GM21737 (cell line): Measurements from ENCODE around the gene SLC26A1.

ENCODE experiments used
- ATAC-seq: cut with Tn5 transposase; IDR thresholded peaks from one replicate; pipeline ENCODE4 v1.9.1; 2021; ENCODE audit warnings: mild to moderate bottlenecking, moderate library complexity; ENCODE audit not compliant: unreplicated experiment

The SLC26A1 gene

DNA sequence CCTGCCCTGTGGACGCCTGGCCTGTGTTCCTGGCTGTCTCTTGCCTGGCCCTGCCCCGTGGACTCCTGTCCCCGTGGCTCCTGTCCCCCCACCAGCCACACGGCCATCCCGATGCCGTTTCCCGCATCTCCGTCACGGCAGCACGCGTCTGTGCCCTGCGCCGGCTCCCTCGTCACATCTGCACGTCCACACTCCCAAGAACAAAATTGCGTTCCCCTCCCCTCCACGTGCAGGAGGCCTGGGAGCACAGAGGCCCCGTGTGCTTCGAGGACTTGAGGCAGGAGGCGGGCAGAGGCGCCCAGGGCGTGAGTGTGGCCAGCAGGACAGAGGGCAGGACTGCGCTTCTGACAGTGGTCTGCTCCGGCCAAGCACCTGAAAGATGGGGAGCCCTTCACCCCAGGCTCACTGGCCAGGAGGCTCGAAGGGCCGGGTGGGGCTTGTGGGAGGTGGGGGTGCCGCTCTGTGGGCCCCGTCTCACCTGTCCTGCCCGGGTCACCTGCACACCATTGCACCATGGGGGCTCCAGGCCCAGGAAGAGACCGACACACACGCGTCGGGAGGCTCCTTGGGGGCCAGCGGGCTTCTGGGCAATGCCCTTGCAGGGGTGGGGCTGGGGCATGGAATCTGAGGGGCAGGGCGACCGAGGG lies 35.5 kb upstream of the SLC26A1 start:
- ATAC-seq, result no peak

DNA sequence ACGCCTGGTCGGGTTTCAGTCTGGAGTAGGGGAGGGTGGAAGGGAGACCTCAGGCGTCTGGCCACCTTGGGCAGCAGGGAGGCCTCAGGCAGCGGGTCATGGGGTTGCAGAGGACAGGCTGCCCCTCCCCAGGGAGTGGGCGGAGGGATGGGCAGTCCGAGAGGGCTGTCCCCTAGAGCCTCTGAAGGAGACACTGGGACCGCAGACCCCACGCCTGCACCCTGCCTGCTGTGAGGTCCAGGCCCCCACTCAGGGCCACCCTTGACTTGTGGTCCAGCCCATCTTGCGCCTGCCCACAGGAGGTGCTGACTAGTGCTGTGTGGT lies 34.7 kb upstream of the SLC26A1 start:
- ATAC-seq, result no peak

DNA sequence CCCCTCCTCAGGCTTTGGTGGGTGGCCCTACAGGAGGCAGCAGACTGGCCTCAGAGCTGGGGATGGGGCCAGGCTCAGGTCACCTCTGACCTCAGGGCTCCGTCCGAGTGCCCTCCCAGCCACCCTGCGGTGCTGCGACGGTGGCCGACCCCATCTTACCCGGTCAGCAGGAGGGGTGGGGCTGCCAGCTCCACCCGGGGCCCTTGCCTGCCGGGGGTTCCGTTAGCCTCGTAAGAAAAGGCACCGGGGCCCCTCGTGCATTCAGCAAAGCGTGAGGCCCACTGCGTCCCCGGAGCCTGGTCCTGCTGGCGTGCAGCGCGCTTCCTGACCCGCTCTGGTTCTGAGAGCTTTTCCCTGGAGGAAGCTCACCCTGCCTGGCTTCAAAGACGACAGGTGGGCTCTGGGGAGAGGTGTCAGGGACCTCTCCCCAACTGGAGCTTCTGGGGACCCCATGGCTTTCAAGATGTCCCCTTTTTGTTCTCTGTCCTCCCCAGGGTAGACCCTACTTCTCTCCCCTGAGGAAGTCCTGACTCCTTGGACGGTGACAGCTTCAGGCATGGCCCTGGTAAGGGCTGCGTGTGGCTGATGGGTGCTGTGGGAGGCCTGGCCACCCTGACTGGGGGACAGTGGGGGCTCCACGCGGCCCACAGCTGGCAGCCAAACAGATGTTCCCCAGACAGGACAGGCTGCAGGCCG lies 34.2 kb upstream of the SLC26A1 start:
- ATAC-seq, result no peak

DNA sequence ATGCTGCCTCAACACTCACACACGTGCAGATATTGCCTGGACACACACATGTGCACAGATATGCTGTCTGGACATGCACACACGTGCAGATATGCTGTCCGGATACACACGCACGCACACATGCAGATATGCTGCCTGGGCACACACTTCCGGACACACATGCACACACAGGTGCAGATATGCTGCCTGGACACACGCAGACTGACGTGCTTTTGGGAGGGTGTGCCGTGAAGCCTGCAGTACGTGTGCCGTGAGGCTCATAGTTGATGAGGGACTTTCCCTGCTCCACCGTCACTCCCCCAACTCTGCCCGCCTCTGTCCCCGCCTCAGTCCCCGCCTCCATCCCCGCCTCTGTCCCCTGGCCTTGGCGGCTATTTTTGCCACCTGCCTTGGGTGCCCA lies 32.9 kb upstream of the SLC26A1 start:
- ATAC-seq, result peak; percentile 50

DNA sequence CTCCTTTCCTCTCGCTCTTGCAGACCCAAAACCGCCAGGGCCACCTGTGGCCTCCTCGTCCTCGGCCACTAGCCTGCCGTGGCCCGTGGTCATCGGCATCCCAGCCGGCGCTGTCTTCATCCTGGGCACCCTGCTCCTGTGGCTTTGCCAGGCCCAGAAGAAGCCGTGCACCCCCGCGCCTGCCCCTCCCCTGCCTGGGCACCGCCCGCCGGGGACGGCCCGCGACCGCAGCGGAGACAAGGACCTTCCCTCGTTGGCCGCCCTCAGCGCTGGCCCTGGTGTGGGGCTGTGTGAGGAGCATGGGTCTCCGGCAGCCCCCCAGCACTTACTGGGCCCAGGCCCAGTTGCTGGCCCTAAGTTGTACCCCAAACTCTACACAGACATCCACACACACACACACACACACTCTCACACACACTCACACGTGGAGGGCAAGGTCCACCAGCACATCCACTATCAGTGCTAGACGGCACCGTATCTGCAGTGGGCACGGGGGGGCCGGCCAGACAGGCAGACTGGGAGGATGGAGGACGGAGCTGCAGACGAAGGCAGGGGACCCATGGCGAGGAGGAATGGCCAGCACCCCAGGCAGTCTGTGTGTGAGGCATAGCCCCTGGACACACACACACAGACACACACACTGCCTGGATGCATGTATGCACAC lies 31.8 kb upstream of the SLC26A1 start:
- no peak for ATAC-seq

DNA sequence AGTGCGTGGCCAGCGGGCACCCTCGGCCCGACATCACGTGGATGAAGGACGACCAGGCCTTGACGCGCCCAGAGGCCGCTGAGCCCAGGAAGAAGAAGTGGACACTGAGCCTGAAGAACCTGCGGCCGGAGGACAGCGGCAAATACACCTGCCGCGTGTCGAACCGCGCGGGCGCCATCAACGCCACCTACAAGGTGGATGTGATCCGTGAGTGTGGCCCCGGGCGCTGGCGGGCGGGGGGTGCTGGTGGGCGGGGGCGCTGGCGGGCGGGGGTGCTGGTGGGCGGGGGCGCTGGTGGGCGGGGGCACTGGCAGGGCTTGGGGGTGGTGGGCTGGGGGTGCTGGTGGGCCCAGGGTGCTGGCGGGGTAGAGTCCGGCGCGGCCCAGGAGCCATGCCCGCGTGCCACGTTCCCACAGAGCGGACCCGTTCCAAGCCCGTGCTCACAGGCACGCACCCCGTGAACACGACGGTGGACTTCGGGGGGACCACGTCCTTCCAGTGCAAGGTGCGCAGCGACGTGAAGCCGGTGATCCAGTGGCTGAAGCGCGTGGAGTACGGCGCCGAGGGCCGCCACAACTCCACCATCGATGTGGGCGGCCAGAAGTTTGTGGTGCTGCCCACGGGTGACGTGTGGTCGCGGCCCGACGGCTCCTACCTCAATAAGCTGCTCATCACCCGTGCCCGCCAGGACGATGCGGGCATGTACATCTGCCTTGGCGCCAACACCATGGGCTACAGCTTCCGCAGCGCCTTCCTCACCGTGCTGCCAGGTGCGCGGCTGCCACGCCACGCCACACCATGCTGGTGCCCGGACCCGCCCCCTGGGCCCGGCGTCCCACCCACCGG lies 30.9 kb upstream of the SLC26A1 start:
- ATAC-seq, result no peak

DNA sequence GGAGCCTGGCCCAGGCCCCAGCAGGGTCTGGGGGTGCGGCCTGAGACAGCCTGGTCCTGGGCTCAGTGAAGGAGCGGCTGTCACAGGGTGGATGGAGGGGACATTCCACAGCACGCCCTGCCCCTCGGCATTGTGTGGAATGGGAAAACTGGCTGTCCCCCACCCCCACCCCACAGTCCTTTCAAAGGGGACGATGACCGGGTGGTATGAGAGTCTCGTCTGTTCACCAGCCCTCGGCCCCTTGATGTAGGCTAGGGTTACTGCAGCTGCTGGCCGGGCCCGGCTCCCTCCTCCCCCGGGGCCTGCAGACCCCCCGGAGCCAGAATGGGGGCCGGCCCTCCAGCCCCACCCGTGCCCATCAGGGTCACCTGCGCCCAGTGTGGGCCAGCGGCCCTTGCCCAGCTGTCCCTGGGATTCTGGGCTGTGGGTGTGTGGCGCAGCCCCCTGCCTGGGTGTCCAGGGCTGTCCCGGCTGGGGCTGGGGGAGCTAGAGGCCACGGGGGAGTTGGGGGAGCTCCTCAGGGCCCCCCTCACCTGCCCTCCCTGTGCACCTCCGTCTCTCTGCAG lies 30.0 kb upstream of the SLC26A1 start:
- ATAC-seq, result no peak

DNA sequence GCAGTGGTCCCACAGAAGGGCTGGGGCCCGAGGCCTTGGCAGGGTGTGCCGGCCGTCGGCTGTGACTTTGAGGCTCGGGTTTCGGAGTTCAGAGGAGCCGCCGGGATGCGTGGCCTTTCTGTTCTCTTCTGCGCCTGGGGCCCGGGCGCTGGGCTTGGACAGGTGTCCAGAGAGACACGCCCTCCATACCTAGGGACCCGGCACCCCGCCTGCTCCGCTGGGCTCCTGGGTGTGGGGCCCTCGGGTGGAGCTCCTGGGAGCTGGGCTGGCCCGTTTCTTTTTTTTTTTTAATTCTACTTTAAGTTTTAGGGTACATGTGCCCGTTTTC lies 29.5 kb upstream of the SLC26A1 start:
- ATAC-seq, result no peak

DNA sequence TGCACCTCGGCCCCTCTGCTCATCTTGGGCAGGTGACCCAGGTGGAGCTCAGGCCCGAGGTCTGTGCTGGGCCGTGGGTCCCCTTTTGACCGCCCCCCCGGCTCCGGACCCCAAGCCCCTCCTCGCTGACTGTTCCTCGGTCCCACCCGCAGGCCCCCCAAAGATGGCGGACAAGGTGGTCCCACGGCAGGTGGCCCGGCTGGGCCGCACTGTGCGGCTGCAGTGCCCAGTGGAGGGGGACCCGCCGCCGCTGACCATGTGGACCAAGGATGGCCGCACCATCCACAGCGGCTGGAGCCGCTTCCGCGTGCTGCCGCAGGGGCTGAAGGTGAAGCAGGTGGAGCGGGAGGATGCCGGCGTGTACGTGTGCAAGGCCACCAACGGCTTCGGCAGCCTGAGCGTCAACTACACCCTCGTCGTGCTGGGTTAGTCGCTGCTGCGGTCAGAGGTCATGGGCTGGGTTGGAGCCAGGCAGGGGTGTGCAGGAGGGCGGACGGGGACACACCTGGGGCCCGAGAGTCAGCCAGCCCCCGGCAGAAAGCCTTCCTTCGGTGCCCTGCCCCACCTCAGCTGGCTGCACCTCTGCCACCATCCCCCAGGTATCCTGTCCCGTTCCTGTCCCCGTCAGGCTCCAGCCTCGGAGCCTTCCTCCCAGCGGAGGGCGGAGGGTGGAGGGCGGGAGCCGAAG lies 29.0 kb upstream of the SLC26A1 start:
- no peak for ATAC-seq

DNA sequence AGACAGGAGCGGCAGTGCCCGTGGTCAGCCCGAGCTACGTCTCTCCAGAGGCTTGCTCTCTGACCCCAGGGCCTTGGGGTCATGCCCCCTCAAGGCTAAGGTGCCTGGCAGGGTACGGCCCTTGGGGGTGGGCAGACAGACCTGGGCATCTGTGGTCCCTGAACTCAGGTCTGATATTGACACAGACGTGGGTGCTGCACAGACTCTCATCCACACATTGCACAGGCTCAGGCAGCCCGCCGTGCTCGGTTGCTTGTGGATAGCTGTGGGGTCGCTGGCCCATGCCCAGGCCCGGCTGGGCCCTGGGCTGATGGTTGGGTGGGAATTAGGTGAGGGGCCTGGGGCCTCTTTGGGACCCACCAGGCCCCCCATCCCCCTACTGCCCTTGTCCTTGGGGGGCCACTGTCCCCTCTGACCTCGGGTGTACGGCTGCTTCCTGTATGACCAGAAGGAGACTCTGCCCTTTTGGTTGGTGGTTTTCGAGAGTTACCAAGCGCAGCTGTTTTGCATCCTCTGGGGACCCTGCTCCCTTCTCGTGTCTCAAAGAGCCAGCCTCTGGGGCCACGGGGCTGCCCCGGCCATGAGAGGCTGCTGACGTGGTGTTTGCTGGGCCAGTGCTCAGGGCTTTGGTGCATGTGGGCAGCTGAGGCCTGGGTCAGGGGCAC lies 28.3 kb upstream of the SLC26A1 start:
- peak; percentile 76 for ATAC-seq

DNA sequence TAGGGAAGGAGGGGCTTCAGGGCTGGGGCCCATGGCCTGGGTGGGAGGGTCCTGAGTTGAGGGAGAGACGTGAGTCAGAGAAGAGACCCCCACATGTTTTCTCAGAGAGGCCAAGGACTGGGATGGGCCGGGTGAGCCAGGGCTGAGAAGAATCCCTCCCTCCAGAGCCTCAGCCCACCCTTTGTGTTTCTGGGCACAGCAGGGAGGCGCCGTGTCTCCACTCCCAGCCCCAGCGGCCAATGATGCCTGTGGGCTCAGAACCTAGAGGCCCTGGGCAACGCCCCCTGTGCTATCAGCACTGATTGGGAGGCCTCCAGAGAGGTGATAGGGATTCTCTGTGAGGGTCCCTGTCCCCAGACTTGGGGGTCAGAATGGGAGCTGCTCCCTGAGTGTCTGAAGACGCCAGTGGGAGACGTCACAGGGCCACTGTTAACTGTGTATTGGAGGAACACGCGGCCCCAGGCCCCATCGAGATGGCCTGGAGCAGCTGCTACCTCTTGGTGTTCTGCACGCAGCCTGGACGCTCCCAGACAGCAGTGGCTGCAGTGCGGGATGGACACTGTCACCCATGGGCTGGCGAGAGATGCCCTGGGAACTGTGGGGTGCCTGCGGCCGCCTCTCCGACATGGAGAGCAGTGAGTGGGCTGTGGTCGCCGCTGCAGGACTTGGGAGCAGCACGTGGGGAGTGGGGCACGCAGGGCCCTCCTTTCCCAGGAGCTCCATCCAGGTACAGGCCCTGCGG lies 26.7 kb upstream of the SLC26A1 start:
- ATAC-seq, result no peak

DNA sequence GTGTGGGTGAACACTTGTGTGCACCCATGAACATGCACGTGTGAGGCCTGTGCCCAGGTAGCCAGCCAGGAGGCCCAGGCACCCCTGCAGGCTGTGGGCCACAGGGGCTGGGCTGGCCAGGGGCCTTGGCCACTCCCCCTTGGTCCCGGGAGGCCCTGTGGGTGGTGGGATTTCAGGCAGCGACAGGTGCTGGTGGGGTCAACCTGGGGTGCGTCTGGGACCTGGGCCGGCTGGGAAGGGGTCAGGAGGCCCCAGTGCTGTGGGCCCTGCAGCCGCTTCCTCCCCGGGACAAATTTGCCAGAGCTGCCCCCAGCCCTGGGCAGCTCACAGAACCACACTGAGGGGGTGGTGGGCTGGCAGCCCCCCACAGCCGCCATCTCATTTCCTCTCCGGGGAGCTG lies 26.1 kb upstream of the SLC26A1 start:
- ATAC-seq, result no peak

DNA sequence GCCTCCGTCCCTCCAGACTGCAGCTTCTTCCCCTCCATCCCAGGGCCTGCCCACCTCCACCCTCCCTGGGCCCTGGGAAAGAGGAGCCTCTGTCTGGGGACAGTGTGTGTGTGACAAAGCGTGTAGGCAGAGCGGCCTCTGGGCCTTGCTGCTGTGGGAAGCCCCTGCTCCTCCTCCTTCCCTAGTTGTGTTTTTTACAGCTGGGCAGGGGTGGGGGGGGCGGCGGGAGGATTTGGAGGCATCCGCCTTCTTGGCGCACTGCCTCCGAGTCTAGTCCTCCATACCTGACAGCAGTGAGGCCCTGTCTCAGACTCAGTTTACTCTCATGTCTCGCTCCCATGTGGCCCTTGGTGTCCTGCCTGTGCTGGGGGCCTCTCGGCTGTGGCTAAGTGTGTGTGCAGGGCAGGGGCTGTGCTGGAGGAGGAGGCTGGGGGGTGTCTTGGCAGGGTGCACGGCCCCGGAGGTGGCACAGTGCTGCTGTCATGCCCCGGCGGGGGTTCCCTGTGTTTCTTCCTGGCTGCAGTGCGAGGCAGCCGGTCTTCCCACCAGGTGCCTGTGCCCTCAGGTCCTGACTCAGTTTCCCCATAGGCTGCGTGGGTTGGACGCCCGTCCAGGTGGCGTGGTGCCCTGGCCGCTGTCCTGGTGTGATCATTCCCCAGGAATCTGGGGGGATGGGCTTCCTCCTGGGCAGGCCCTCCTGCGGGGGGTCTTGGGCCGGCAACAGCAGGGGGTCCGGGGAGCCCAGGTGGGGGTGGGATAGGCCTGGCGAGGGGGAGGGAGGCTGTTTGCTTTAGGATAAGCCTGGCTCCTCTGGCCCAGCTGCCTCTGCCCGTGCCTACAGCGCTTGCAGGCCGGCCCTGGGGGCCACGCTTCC lies 25.2 kb upstream of the SLC26A1 start:
- ATAC-seq, result no peak

DNA sequence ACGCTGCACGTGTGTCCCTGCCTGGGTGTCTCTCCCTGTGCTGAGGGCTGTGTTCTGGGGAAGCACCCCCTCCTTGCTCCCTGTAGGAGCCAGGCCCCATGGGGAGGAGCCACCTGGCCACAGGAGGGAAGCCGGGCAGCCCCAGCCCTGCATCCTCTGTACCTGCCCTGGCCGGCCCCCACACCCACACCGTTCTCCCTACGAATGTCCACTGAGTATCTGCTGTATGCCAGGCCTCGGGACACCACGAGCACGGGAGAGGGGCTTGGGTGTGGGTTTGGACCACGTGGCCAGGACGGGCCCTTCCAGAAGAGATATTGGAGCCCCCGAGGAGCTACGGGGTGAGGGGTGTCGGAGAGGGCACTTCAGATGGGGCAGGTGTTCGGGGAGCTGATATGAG lies 24.5 kb upstream of the SLC26A1 start:
- ATAC-seq, result no peak

DNA sequence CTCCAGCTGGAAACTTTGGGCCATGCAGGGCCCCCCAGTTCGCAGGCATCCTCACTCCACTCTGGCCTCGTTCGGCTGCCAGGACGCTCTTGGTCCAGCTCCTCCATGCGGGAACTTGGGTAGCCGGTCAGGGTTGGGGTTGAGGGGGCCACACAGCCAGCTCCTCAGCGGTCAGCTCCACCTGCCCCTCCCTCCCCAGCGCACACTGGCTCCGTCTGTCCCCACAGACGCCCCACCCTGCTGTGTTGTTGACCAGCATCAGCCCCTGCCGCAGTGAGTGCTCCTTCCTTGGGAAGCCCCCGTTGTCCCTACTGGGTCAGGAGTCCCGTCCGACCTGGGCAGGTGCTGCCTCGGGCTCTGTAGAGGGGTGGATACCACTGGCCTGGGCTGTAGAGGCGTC lies 24.0 kb upstream of the SLC26A1 start:
- no peak for ATAC-seq

DNA sequence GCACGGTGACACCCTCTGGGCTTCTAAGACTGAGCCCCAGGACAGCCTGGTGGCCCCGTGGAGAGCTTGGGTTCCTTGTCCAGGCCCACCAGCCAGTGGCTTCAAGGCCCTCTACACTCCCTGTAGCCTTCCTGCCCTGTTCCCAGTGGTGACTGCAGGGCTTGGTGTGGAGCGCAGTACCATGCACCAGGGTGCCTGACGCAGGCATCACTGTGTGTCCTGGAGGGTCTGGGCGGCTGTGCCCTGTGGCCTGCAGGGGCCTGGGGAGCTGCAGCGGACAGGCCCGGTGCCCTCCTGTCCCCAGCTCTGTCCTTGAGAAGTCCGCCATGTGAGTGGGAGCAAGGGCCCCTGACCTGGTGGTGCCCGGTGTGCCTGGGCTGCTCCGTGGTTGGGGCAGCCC lies 22.5 kb upstream of the SLC26A1 start:
- no peak for ATAC-seq

DNA sequence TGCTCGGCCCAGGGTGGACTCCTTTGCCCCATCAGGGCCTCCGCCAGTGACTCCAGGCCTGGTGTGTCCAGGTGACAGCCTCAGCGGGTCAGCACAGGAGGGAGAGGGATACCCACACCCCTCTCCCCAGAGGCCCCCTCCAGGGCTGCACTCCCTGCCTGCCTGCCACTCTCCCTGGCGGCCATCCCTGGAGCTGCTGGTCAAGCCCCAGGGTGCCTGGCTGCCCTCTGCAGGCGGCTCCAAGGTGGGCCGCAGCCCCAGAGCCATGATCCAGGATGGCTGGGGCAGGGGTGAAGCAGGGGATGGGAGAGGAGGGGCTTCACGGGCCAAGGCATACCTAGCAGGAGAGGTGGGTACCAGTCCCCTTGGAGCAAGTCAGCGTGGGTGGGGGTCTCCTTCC lies 22.0 kb upstream of the SLC26A1 start:
- no peak for ATAC-seq

DNA sequence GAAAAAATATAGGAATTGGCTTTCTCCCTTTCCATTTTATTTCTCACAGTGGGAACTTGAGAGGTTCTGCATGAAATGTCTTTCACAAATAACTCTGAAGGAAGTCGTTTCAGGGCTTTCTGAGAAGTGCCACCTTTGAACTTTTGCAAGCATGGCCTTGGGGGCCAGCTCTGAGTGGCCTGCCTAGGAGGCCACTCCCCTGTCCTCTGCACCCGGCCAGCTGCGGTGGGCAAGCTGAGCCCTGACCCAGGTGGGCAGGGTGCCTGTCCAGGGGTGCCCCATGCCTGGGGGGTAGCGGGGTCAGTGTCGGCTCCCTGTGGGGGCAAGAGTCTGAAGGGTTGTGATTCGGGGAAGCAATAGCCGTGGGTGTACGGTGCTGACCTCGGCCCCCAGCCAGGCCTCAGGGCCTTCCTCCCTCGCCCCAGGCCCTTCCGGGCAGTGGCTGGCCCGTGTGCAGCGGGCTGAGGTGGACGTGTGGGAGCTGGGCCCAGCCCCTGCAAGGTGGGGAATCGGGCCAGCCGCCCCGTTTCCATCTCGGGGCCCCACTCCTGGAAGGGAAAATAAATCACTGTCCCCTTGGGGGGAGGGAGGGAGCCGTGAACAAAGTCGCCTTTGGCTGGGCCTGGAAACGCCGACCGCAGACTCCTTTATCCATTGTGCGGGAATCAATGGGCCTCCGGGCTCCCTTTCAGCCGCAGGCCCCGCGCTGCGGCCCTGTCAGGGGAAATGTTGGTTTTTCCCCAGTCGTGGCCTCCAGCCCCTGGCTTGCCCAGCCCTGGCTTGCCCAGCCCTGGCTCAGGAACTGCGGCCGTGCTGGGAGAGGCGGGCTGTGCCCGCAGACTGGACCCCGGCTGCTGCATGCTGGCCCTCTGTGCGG lies 21.3 kb upstream of the SLC26A1 start:
- ATAC-seq, result no peak
